Thyroid gland (tissue), 4 donors: ENCODE measurements around the gene ZNF423. TPM values are rescaled to one million over a fixed set of nuclear protein-coding genes. Genes with fewer than 3 reads are reported as not detected.

Experiments used
- DNase-seq, 2 donors: peaks; one replicate each; pipeline ENCODE4 v3.0.0-alpha.2; 2019
- H3K27ac ChIP-seq, 3 donors: fragments of 200-600 bp; sonication (generic); 1 replicate in 2 of 3; 2 replicates in 1 of 3; pipeline ENCODE4 v1.5.1; 2016 to 2019; ENCODE audit warnings: mild to moderate bottlenecking in 1 of 3, moderate library complexity in 1 of 3
- H3K27me3 ChIP-seq: fragments of 200-600 bp; sonication (generic); one replicate; pipeline ENCODE4 v1.5.1; 2019
- H3K36me3 ChIP-seq, 2 donors: fragments of 200-600 bp; sonication (generic); one replicate each; pipeline ENCODE4 v1.5.1; 2016 to 2019
- H3K4me1 ChIP-seq, 2 donors: fragments of 200-600 bp; sonication (generic); one replicate each; pipeline ENCODE4 v1.5.1; 2017 to 2019
- H3K4me3 ChIP-seq, 3 donors: fragments of 200-600 bp; sonication (generic); replicated peaks in 1 of 3; 1 replicate in 2 of 3; 2 replicates in 1 of 3; pipeline ENCODE4 v1.5.1; 2016; ENCODE audit warnings: mild to moderate bottlenecking in 1 of 3
- H3K9me3 ChIP-seq: fragments of 200-600 bp; sonication (generic); one replicate; pipeline ENCODE4 v1.5.1; 2017
- CTCF ChIP-seq, 6 experiments: fragments of 200-600 bp in 3 of 6; fragments of 450-650 bp in 3 of 6; sonication (generic) in 3 of 6; IDR thresholded peaks; one replicate each; pipeline ENCODE4 v1.5.1; 2016 to 2019; ENCODE audit warnings: antibody characterized with exemption in 6 of 6, mild to moderate bottlenecking in 2 of 6, inconsistent platforms in 1 of 6, moderate library complexity in 1 of 6
- POLR2A ChIP-seq, 2 donors: fragments of 450-650 bp; IDR thresholded peaks; one replicate each; pipeline ENCODE4 v1.6.1; 2017; ENCODE audit warnings: antibody characterized with exemption in 2 of 2, mild to moderate bottlenecking in 2 of 2, moderate library complexity in 1 of 2
- WGBS, 2 donors: methylation state at CpG; one replicate each; pipeline ENCODE4 v1.1.5; 2017; 5-methylcytosine and 5-hydroxymethylcytosine counted together
- intact Hi-C: fragments of 100-400 bp; cut with DNase I; formaldehyde crosslinking; loops from one replicate; pipeline ENCODE4 v1.15.1; 2023
- total RNA-seq, 4 donors: library from RNA; depleted of rRNA; stranded (reverse); fragments of >200 nt; gene quantifications; one replicate each; pipeline ENCODE4 v1.2.3, GENCODE V29; 2016

ZNF423 gene
- total RNA-seq, 4 donors from 2014 or later = 7.4 to 10.0 (median 8.5) TPM

DNA sequence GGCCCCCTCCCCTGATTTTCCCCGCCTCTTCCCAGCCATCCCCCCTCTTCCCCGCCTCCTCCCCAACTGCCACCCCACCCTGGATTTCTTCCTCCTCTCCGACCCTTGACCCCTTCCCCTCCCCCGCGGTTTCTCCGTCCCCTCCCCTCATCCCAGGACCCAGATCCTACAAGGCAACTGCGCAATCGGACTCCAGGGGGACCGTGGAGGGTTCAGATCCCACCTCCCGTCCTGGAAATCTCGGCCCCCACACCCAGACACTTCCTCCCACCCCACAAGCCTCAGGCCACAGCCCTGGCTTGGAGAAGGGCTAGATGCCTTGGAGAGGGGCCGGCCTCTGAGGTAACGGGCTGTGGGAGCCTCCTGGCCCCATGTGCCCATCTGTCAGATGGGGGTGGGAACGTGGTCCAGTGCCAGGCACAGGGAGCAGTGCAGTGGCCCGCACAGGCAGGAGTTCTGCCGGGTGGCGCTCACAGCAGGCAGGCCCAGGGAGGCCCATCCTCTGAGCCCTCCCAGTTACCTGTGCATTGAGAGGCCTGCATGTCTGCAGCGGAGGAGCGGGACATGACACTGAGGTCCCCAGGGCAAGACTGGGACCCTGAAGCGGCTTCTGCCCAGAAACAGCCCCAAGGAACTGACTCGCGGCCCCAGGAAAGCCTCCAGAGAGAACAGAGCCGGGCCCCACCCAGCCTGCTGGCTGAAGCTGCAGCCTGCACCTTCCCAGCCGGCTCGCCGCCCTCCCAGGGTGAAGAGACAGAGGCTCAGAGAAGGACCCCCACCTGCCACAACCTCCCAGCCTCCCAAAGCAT lies 16.7 kb downstream of the ZNF423 start:
- Histone ChIP-seq H3K27me3 (no peaks in the 10 kb centered on the region), H3K4me1 (peaks cover 12 to 51% of the 10 kb centered on the region in 2 donors), H3K4me3 (peak overlapping the region in 1 of 3 donors; percentile 14), H3K9me3 (no peaks in the 10 kb centered on the region), H3K27ac (peak overlapping the region in 1 of 3 donors; percentile 24), H3K36me3 (no peaks in the 10 kb centered on the region)
- 71 to 77% methylated on average over 19 of the region's 26 CpGs for WGBS, 2 donors
- intact Hi-C loops = no loop called here
- TF ChIP-seq CTCF (IDR thresholded peaks at IDR 0.05) = no peak
- no peak for TF ChIP-seq POLR2A (IDR thresholded peaks at IDR 0.05)
- DNase-seq = no peak

GRCh38 chr16:49838441-49839016 lies 17.4 kb downstream of the ZNF423 start:
- Histone ChIP-seq H3K27ac (peak overlapping the region in 1 of 3 donors; percentile 10), H3K27me3 (no peaks in the 10 kb centered on the region), H3K4me1 (peaks cover 12 to 58% of the 10 kb centered on the region in 2 donors), H3K9me3 (no peaks in the 10 kb centered on the region), H3K36me3 (no peaks in the 10 kb centered on the region), H3K4me3 (peak overlapping the region in 1 of 3 donors; percentile 14)
- WGBS, 2 donors = 2 to 33% methylated on average over 9 to 19 of the region's 63 CpGs
- TF ChIP-seq POLR2A (IDR thresholded peaks at IDR 0.05) (no peak), CTCF (IDR thresholded peaks at IDR 0.05) (no peak)
- no peak for DNase-seq
- intact Hi-C loops = no loop called here

- no peak overlapping the region for H3K4me3 ChIP-seq
These were observed 18.1 kb downstream of the ZNF423 start for GRCh38 chr16:49837688-49838410.

DNA sequence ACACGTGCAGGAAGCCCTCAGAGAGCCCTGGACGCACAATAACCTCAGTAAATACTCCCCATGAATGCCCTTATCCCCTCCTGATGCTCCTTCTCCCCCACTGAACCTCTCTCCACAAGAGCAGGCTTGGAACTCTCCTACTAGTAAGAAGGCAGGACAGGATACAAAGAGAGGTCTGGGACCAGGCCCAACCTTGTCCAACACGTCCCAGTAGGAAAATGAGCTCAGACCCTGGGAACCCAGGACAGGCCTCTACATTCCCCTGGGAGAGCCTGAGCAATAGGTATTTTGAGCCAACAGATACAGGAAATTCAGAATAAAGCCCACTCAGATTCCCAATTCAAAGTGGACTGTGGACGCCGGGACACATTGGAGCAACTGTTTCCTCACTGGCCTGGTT lies 19.2 kb downstream of the ZNF423 start:
- H3K36me3 ChIP-seq = no peaks in the 10 kb centered on the region
- H3K4me1 ChIP-seq = peaks cover 7 to 75% of the 10 kb centered on the region in 2 donors
- peak overlapping the region in 2 of 3 donors; percentile 46 to 81 for H3K27ac ChIP-seq
- H3K9me3 ChIP-seq = no peaks in the 10 kb centered on the region
- intact Hi-C loops = no loop called here
- no peaks in the 10 kb centered on the region for H3K27me3 ChIP-seq
- WGBS, 2 donors = 62 to 72% methylated on average over 4 to 5 of the region's 5 CpGs
- TF ChIP-seq CTCF (IDR thresholded peaks at IDR 0.05) (no peak), POLR2A (IDR thresholded peaks at IDR 0.05) (no peak)
- DNase-seq = no peak
- no peak overlapping the region for H3K4me3 ChIP-seq

More at GRCh38 chr16:49837688-49838410, 18.1 kb downstream of the ZNF423 start:
- TF ChIP-seq POLR2A (IDR thresholded peaks at IDR 0.05) (no peak), CTCF (IDR thresholded peaks at IDR 0.05) (no peak)
- peak overlapping the region in 1 of 3 donors; percentile 23 for H3K27ac ChIP-seq
- H3K36me3 ChIP-seq = no peaks in the 10 kb centered on the region
- intact Hi-C loops = no loop called here
- no peak for DNase-seq
- no peaks in the 10 kb centered on the region for H3K9me3 ChIP-seq
- H3K27me3 ChIP-seq = no peaks in the 10 kb centered on the region
- peaks cover 7 to 64% of the 10 kb centered on the region in 2 donors for H3K4me1 ChIP-seq
- WGBS, 2 donors = 75 to 82% methylated on average over 17 of the region's 17 CpGs
